HL-60 (cell line): Measurements from ENCODE around the gene DEFB132.

Experiments
- DNase-seq, 2 experiments: peaks; one replicate each; pipeline ENCODE4 v3.0.0-alpha.2; 2010 to 2020; ENCODE audit warnings: low read depth in 1 of 2, low spot score in 1 of 2
- H3K27ac ChIP-seq: fragments of 250-450 bp; sonication (Bioruptor Pico); replicated peaks from 2 replicates; pipeline ENCODE4 v1.5.1; 2020; ENCODE audit warnings: mild to moderate bottlenecking, moderate library complexity
- H3K27me3 ChIP-seq: fragments of 250-450 bp; sonication (Bioruptor Pico); 2 replicates; pipeline ENCODE4 v1.5.1; 2021; ENCODE audit warnings: mild to moderate bottlenecking, moderate library complexity; ENCODE audit not compliant: insufficient read depth, poor library complexity, severe bottlenecking
- H3K4me3 ChIP-seq: replicated peaks from 2 replicates; pipeline ENCODE4 v1.5.1; 2011; ENCODE audit warnings: mild to moderate bottlenecking, control low read depth, low read length; ENCODE audit not compliant: insufficient read depth
- CTCF ChIP-seq: IDR thresholded peaks from one replicate; pipeline ENCODE4 v1.5.1; 2011; ENCODE audit warnings: low read length, control low read depth, inconsistent platforms; ENCODE audit not compliant: insufficient read depth
- GABPA ChIP-seq: IDR thresholded peaks from 2 replicates; pipeline ENCODE4 v1.6.1; 2012; ENCODE audit warnings: low read depth
- POLR2AphosphoS5 ChIP-seq: IDR thresholded peaks from 2 replicates; pipeline ENCODE4 v1.6.1; 2012; ENCODE audit warnings: low read depth
- REST ChIP-seq: IDR thresholded peaks from 2 replicates; pipeline ENCODE4 v1.6.1; 2012; ENCODE audit warnings: low read depth; ENCODE audit not compliant: insufficient replicate concordance
- SPI1 ChIP-seq: IDR thresholded peaks from 2 replicates; pipeline ENCODE4 v1.6.1; 2012; ENCODE audit warnings: low read depth, mild to moderate bottlenecking, borderline replicate concordance

Gene DEFB132

GRCh38 chr20:278607-279571, 21.4 kb downstream of the DEFB132 start:
- H3K27me3 ChIP-seq, result no peaks in the 10 kb centered on the region
- H3K27ac ChIP-seq, result no peak overlapping the region
- no peak overlapping the region for H3K4me3 ChIP-seq
- TF ChIP-seq POLR2AphosphoS5 (no peak), SPI1 (no peak), GABPA (no peak)
- DNase-seq, result no peak

- no peak for TF ChIP-seq SPI1
- TF ChIP-seq GABPA, result no peak
- no peak overlapping the region for H3K27ac ChIP-seq
- H3K27me3 ChIP-seq, result no peaks in the 10 kb centered on the region
- no peak for DNase-seq
- H3K4me3 ChIP-seq, result no peak overlapping the region
These were observed 26.6 kb downstream of the DEFB132 start for GRCh38 chr20:284172-284571.

- TF ChIP-seq SPI1 (no peak), GABPA (no peak), CTCF (no peak), REST (no peak), POLR2AphosphoS5 (no peak)
- Histone ChIP-seq H3K4me3 (no peak overlapping the region), H3K27me3 (no peaks in the 10 kb centered on the region), H3K27ac (no peak overlapping the region)
- DNase-seq, result no peak
These were observed 29.0 kb downstream of the DEFB132 start for GRCh38 chr20:286508-286907.

- Histone ChIP-seq H3K27me3 (no peaks in the 10 kb centered on the region), H3K27ac (no peak overlapping the region), H3K4me3 (peak overlapping the region; percentile 76; the same call in 1 of the 2 replicates)
- no peak for TF ChIP-seq SPI1
- TF ChIP-seq GABPA, result no peak
- no peak for TF ChIP-seq REST
- no peak for TF ChIP-seq CTCF
- TF ChIP-seq POLR2AphosphoS5, result no peak
- DNase-seq, result no peak
These were observed 31.6 kb downstream of the DEFB132 start for GRCh38 chr20:288956-289692.
